GM10847 (cell line): ENCODE data around the gene INPP5E.

Experiments used
- POLR2A ChIP-seq: IDR thresholded peaks from 2 replicates; pipeline ENCODE4 v1.6.1; 2011; ENCODE audit not compliant: insufficient read length; ENCODE audit errors: extremely low read depth

The INPP5E gene, protein sequence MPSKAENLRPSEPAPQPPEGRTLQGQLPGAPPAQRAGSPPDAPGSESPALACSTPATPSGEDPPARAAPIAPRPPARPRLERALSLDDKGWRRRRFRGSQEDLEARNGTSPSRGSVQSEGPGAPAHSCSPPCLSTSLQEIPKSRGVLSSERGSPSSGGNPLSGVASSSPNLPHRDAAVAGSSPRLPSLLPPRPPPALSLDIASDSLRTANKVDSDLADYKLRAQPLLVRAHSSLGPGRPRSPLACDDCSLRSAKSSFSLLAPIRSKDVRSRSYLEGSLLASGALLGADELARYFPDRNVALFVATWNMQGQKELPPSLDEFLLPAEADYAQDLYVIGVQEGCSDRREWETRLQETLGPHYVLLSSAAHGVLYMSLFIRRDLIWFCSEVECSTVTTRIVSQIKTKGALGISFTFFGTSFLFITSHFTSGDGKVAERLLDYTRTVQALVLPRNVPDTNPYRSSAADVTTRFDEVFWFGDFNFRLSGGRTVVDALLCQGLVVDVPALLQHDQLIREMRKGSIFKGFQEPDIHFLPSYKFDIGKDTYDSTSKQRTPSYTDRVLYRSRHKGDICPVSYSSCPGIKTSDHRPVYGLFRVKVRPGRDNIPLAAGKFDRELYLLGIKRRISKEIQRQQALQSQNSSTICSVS

DNA sequence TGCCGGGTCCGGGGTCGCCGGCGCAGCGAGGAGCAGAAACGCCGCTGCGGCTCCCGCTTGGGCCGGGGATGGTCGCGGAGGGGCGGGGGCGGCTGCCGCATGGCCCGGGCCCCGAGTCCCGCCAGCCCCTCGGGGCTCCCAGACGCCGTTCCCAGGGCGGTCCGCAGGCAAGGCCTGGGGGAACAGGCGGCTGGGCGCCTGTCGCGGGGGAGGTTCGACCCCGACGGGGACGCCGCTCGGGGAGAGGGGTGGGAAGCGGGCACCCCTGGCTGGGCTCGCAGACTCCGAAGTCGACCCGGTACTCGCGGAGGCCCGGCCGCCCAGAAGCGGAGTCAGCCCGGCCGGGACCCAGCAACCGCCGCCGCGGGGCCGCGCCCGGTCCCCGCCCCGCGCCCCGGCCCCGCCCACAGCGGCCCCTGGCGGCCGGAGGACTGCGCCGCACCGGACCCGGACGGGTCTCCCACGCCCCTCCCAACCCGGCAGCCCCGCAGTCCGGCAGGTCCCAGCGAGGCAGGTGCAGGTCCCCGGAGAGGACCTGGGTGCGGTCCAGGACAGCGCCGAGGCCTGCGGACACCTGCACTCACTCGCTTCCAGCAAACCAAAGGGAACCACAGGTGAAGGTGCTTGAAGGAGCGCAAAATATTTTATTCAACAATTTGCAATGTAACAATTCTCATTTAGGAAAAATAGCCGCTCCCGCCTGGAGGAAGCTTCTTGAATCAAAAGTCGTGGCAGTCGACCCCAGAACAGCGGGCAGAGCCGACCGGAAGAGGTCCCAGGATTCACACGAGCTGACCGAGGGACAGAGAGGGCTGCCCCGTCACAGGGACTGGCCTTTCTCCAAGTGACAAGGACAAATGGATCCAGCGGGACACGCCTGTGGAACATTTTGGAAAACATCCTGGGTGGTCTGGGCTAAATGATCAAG is at the start of gene INPP5E:
TSS of gene INPP5E (minus strand) at position 365 of the 928 bp plus-strand sequence. CDS start 426 bp downstream, outside the sequence.
- TF ChIP-seq POLR2A: peak; percentile 29

DNA sequence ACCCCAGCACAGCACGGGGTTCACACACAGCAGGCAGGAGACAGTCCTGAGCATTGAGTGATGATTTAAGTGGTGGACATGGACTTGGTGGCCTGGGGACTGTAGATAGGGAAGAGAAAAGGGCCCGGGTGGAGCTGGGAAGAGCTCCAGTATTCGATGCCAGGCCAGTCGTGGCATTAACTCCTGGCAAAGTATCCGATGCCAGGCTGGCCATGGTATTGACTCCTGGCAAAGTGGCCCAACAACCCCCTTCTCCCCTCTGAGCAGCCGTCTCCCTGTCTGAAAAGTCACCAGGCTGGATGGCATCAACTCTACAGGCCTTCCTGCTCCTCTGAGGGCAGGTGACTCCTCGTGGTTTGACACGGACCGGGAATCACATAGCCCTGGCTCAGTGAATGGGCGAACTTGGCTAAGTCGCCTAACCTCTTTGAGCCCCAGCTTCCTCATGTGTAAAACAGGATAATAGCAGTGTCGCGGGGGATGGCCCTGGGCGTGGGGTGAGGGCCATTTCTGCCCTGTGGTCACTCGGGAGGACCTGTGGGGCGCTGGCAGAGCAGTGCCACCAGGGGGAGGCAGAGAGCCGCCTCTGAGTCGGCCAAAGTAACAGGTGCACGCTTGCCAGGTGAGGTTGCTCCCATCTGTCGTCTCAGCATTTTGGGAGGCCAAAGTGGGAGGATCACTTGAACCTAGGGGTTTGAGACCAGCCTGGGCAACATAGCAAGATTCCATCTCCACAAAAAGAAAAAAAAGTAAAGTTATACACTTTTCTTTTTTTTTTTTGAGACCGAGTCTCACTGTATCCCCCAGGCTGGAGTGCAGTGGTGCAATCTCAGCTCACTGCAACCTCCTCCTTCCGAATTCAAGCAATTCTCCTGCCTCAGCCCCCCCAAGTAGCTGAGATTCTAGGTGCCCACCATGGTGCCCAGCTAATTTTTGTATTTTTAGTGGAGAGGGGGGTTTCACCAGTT is 48.9 kb upstream of the INPP5E start:
- no peak for TF ChIP-seq POLR2A

DNA sequence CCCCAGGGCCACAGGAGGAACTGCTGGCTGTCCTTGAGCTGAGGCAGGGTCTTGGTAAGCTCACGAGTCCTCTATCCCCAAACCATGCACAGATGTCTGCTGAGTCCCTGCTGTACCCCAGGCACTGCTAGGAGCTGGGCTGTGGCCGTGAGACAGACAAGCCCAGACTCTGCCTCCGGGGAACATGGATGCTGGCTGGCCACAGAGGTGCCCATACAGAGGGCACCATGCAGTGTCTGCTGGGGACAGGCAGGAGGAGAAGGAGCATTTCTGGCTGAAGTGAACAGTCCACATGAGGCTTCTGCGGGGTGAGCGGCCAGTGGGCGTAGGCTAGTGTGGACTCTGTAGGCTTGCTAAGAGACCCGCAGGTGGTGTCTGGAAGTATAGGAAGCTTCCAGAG is 48.0 kb upstream of the INPP5E start:
- TF ChIP-seq POLR2A: no peak

DNA sequence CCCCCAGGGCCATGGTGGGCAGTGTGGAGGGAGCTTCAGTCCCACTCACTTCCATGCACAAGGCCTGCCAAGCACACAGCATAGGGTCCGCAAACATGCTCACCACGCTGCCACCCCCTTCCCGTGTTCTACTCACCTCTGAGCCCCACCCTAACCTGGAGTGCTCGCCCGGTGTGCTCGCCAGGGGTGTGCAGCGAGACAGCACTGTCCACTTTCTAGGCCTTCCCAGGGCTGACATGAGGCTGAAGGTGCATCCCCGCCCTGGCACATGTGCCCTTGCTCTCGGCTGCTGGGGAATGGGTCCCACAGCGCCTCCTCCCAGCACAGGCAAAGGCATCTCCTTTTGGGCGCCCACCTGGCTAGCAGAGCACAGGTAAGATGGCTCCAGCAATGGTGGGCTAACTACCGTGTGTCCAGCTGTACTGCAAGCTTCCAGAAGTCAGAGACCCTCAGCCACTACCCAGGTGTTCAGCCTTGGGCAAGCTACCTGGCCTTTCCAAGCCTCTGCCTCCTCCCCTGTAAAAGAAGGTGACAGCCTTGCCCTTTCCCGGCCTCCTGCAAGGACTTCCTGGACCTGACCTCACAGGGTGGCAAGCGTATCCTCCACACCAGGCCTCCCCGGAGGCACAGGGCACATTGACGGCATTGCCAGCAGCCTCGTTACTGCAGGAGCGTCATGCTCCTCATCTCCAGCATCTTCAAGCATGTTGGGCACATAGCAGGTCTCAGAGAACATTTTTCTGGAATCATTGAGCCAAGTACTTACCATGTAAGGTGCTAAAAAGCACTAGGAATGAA is 47.4 kb upstream of the INPP5E start:
- no peak for TF ChIP-seq POLR2A

DNA sequence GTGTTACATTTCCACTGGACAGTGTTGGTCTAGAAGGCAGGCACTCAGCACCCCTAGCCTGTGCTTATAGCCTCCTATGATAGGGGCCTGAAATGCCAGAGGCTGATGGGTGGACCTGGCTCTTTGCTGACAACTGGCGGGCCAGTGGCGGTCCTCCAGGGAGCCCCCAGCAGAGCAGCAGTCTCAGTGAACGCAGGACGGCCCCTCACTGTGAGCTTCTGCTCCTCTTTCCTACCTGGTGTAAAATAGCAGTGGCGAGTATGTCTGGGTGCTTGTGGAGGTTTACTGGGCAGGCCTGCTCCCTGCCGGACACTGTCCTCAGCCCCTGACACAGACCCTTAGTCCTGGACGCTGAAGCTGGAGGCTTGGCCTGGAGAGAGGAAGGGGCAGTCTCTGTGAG is 46.5 kb upstream of the INPP5E start:
- TF ChIP-seq POLR2A: no peak

DNA sequence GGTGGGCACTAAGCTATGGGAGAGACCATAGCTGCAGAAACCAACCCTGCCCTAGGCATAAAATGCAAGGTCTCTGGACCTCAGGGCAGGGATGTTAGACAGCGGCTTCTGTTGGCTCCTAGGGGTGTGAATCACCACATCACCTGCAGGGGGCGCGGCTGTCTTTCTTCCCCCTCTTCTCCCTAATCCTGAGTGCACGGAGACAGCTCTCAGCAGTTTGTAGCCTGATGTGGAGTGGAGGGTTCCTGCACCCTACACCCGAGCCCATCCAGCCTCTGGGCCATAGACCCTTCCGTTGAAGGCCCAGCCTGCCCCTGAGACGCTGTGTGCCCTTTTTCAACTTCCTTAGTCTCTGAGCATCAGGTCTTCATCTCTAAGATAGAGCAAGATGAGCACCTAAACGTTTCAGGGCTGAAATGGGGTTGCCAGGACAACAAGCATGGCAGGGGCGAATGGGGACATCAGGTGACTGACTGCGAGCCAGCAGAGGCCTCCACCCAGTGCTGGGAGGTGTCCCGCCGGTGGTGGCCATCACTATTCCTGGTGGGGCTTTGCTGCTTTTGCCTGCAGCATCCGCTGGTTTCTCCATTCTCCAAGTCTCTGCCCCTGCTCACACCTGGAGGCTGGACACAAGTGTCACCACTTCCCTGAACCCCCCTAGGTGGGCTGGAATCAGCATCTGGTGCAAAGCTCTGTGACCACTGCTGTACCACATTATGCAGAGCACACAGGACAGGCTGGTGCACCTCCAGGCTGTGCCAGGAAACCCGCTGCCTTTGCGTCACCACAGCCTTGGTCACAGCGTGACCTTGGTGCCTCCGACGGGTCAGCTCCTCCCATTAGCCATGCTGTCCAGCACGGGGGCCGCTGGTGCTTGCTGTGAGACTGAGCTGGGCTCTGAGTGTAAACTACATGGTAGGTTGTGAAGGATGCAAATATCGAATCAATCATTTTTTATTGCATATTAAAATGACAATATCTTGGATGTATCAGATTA is 45.7 kb upstream of the INPP5E start:
- no peak for TF ChIP-seq POLR2A

DNA sequence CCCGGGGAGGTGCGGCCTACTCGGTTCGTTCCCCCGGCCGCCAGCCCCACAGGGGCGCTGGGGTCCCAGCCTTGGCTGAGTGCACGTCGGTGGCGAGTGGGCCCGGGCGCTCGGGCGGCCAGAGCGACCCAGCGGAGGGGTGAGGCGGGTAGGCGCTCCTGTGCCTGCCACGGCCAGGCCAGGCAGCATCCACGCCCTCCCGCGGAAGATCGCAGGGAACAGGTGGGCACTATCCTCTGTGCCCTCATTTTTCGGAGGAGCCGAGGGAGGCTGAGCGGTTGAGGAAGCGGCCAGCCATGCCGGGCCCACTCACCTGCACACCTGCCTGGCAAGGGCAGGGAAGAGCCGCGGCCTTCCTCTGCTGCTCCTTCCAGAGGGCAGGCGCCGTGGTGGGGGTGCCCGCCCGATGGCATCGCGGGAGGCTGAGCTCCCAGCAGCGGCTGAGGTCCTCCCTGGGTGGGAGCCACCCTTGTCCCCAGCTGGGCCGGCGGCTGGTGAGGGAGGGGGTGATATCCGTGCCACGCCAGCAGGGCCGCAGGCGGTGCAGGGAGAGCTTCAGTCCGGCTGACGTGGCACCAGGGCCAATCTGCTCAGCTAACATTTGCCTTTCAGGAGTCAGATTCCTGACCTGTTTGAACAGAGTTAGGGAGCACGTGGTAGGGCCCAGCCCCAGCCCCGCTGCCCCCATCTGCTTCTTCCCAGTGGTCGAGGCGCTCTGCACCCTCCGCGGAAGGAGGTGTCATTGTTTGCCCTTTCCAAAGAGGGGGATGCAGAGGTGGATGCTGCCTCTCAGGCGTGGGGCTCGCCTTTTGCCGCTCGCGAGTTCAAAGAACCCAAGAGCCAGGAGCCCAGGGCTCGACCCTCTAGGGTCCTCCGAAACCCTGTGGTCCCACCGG is 44.8 kb upstream of the INPP5E start:
- TF ChIP-seq POLR2A: no peak

DNA sequence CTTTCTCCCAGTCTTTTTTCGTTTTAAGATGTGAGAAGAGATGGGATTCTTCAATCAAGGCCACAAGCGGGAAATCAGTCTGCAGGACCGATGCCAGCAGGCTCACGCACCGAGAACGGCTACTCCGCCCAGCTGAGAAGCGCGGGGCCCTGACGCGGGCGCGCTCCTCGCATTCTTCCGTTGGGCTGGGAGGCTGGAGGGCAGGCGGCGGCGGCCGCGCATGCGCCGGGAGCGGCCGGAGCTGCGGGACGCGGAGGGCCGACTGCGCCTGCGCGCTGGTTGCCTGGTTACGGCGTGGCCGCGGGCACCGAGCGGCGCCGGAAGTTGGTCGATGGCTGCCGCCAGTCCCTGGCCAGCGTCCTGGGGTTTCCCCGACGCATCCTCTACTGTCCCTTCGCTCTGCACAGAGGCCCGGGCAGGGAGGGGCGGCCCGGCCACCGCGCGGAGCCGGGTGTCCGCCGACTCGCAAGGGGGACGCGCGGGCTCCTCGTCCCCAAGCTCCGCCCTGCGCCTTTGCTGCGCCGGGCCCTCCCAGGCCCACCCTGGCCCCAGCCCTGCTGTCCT is 44.0 kb upstream of the INPP5E start:
- TF ChIP-seq POLR2A: peak; percentile 45

DNA sequence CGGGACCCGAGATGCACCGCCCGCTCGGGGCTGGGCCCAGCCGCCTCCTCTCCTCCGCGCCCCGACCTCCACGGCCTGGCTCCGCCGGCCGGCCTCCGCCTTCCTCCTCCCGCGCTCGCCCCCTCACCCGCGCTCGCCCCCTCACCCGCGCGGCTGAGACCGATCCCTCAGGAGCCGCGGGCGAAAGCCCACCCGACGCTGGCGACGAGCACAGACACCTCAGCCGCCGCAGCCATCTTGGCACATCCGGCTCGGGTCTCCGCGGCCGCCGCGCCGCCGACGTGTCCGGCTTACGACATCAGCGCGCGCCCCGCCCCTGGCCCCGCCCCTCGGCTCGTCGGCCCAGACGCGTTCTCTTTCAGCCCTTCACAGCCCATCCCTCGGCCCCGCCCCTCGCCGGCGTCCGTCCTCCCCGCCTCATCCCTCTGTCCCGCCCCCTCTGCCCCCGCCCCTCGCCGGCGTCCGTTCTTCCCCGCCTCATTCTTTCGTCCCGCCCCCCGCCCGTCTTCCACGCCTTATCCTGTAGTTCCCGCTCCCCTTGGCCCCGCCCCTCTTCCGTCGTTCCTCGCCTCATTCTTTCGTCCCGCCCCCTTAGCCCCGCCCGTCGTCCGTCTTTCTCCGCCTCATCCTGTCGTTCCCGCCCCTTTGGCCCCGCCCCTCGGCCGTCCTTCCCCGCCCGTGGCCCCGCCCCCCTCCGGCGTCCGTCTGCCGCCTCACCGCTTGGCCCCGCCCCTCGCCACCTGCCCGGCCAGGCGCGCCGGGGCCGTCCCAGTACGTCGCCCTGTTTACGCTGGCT is 43.3 kb upstream of the INPP5E start, which contains the start of gene SEC16A:
TSS of gene SEC16A (minus strand) at position 248 of the 796 bp plus-strand sequence. CDS start 5,425 bp downstream, outside the sequence.
- TF ChIP-seq POLR2A: peak; percentile 81
